ENCODE results near the gene RUNX1. TPM values are rescaled to one million over a fixed set of nuclear protein-coding genes. Genes with fewer than 3 reads are reported as not detected.

The RUNX1 gene
- total and polyA plus RNA-seq, 5 experiments from 2014 or later: 13.1 to 69.0 (median 22.6) TPM

DNA sequence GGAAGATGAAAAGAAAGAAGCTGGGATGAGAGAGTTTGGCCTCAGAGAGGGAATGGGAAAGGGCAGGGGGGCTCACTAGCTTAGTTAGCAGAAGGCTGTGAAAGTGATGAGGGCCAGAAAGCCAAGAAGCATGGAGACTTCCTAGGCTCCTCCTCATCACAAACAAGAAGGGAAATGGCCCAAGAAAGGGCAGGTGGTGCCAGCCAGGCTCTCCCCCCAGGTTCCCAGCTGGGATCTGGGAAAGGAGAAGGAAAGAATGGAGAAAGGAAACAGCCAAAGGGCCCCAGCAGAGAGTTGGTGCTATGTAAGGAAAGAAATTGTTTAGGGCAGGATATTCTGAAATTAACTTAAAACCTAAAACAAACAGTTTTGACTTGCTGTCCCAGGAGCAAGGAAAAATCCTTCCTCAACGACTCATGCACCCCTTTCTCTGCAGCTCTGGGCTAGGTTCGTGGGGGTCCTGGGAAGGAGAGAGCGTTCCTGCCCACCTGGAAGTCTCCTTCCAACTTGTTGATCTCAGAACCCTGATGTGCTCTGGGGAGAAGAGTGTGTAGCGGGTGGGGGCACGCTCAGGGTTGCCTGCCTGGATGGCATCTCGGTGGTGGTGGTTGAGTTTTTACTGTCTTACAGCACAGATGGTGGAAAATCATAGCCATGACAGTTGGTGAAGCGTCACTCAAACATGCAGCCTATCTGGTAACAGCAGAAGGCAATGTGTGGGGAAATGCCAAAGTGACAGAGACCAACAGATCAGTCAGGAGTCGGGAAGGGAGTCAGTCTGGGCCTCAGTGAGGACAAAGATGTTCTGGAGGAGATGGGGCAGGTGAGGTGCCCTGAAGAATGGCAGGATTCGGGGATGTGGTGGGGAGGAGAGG lies 233.0 kb downstream of the RUNX1 start:
- ATAC-seq: no peak
- H3K27me3 Mint-ChIP-seq: no peaks in the 10 kb centered on the region
- H3K9me3 Mint-ChIP-seq: no peaks in the 10 kb centered on the region
- peak overlapping the region in 1 of 10 donors; percentile 10 for H3K4me3 Mint-ChIP-seq
- no peak for DNase-seq
- peaks cover 36 to 60% (median 43%) of the 10 kb centered on the region in 4 donors for H3K4me1 Mint-ChIP-seq
- peaks cover 0 to 71% (median 13%) of the 10 kb centered on the region in 3 donors for H3K36me3 Mint-ChIP-seq
- POLR2A ChIA-PET: interaction anchor here (0.5 kb wide), 1 partner anchor 49 kb away, joined by 4 read pairs; no protein-coding TSS in a partner anchor
- H3K27ac Mint-ChIP-seq: peak overlapping the region in 9 of 10 donors; percentile 16 to 90 (median 76)

DNA sequence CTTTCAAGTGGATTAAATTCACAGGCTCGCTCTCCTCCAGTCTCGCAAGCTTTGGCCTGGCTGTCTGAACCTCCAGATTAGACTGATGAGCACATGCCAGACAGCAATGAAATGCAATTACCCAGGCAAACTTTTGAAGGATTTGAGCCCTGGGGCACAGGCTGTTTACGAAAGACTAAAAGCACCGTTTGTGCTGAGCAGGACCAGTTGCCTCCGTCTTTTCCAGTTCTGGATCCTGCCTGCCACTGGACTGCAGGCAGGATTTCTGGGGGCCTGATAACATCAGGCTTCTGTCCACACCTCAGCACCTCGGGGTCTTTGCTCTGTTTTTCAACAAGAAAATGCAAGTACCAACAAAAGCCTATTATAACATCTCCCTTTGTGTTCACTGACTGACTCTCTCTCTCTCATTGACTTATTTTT lies 234.6 kb downstream of the RUNX1 start:
- POLR2A ChIA-PET: no interaction called here
- Mint-ChIP-seq H3K4me1 (peaks cover 37 to 73% (median 58%) of the 10 kb centered on the region in 4 donors), H3K4me3 (no peak overlapping the region), H3K27ac (peak overlapping the region in 4 of 10 donors; percentile 1 to 90 (median 64)), H3K9me3 (no peaks in the 10 kb centered on the region), H3K36me3 (peaks cover 0 to 67% (median 13%) of the 10 kb centered on the region in 3 donors), H3K27me3 (no peaks in the 10 kb centered on the region)
- ATAC-seq (no peak), DNase-seq (no peak)

DNA sequence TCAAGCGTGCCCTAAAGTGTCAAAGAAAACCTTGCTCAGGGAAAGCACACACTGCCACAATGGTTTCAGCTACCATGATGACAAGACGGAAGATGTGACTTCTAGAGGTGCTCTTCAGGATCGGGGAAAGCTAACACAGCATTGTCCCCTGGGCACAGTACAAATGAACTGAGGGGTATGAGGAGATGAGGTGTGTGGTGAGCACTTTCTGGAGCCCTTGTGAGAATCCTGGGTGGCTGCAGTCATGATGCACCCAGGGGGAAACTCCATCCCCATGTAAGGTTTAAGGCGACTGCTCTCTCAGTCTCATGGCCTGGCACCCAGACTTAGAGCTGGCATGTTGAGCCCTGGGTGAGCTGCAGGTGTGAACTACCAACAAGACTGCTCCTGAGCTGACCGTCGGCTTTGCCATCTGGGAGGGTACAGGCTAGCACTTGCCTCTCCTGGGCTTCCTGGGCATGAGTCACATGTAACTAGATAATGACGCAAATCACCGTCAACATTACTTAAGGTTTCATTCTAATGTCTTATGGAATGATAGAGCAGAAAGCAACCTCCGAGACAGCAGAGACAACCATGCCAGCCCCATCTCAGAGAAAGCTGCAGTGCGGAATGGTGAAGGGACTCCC lies 235.7 kb downstream of the RUNX1 start:
- peak overlapping the region in 3 of 10 donors; percentile 16 to 76 (median 65) for H3K27ac Mint-ChIP-seq
- no peaks in the 10 kb centered on the region for H3K27me3 Mint-ChIP-seq
- DNase-seq (no peak), ATAC-seq (no peak)
- H3K9me3 Mint-ChIP-seq: no peaks in the 10 kb centered on the region
- H3K4me1 Mint-ChIP-seq: peaks cover 41 to 78% (median 70%) of the 10 kb centered on the region in 4 donors
- POLR2A ChIA-PET: no interaction called here
- H3K36me3 Mint-ChIP-seq: peaks cover 0 to 66% (median 19%) of the 10 kb centered on the region in 3 donors
- peak overlapping the region in 1 of 10 donors; percentile 3 for H3K4me3 Mint-ChIP-seq

GRCh38 chr21:34812504-34813265 lies 236.4 kb downstream of the RUNX1 start:
- POLR2A ChIA-PET: no interaction called here
- no peak for DNase-seq
- Mint-ChIP-seq H3K27me3 (no peaks in the 10 kb centered on the region), H3K36me3 (peaks cover 0 to 60% (median 24%) of the 10 kb centered on the region in 3 donors), H3K4me3 (no peak overlapping the region), H3K27ac (peak overlapping the region in 5 of 10 donors; percentile 24 to 78 (median 65)), H3K4me1 (peaks cover 41 to 85% (median 77%) of the 10 kb centered on the region in 4 donors), H3K9me3 (no peaks in the 10 kb centered on the region)
- no peak for ATAC-seq

- POLR2A ChIA-PET: no interaction called here
- no peak for DNase-seq
- no peak for ATAC-seq
Measured at GRCh38 chr21:34811368-34811767, 237.7 kb downstream of the RUNX1 start.

DNA sequence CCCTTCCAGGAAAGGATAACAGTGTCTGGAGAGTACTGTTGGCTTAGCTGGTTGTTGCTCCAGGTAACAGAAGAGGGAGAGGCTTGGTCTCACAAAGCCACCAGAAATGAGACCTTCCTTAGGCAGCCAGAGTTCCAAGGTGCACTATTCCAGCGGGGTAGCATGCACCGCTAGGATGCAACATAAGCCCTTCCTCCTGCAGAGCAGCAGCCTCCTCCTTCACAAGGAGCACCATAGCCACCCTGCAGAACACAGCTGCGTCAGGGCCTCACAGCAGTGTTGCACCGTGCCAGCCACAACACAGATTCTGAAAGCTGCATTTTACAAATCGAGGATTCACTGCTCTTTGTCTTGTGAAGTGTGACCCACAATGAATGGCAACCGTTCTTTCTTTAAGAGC lies 238.3 kb downstream of the RUNX1 start:
- POLR2A ChIA-PET: no interaction called here
- H3K27ac Mint-ChIP-seq: peak overlapping the region in 9 of 10 donors; percentile 9 to 89 (median 76)

More at GRCh38 chr21:34811368-34811767, 237.7 kb downstream of the RUNX1 start:
- Mint-ChIP-seq H3K36me3 (peaks cover 7 to 60% (median 35%) of the 10 kb centered on the region in 3 donors), H3K27me3 (no peaks in the 10 kb centered on the region), H3K27ac (peak overlapping the region in 9 of 10 donors; percentile 25 to 89 (median 78)), H3K4me3 (peak overlapping the region in 6 of 10 donors; percentile 2 to 58 (median 18)), H3K9me3 (peaks cover 0 to 7% (median 0%) of the 10 kb centered on the region in 9 donors), H3K4me1 (peaks cover 39 to 86% (median 80%) of the 10 kb centered on the region in 4 donors)

GRCh38 chr21:34809822-34810221 lies 239.3 kb downstream of the RUNX1 start:
- Mint-ChIP-seq H3K4me3 (peak overlapping the region in 3 of 10 donors; percentile 24 to 68 (median 26)), H3K27me3 (no peaks in the 10 kb centered on the region), H3K36me3 (peaks cover 10 to 51% (median 35%) of the 10 kb centered on the region in 3 donors), H3K4me1 (peaks cover 27 to 87% (median 82%) of the 10 kb centered on the region in 4 donors), H3K27ac (peak overlapping the region in 8 of 10 donors; percentile 50 to 96 (median 88)), H3K9me3 (peaks cover 0 to 7% (median 0%) of the 10 kb centered on the region in 9 donors)
- DNase-seq (no peak), ATAC-seq (no peak)
- POLR2A ChIA-PET: no interaction called here

More for the DNA sequence above, 238.3 kb downstream of the RUNX1 start:
- peaks cover 0 to 7% (median 0%) of the 10 kb centered on the region in 9 donors for H3K9me3 Mint-ChIP-seq
- DNase-seq (no peak), ATAC-seq (no peak)
- peaks cover 34 to 86% (median 79%) of the 10 kb centered on the region in 4 donors for H3K4me1 Mint-ChIP-seq
- peaks cover 10 to 56% (median 35%) of the 10 kb centered on the region in 3 donors for H3K36me3 Mint-ChIP-seq
- peak overlapping the region in 2 of 10 donors; percentile 24 to 57 for H3K4me3 Mint-ChIP-seq
- H3K27me3 Mint-ChIP-seq: no peaks in the 10 kb centered on the region

GRCh38 chr21:34808569-34809204 lies 240.4 kb downstream of the RUNX1 start:
- peaks cover 0 to 7% (median 0%) of the 10 kb centered on the region in 9 donors for H3K9me3 Mint-ChIP-seq
- H3K4me3 Mint-ChIP-seq: peak overlapping the region in 8 of 10 donors; percentile 4 to 68 (median 40)
- peaks cover 14 to 50% (median 33%) of the 10 kb centered on the region in 3 donors for H3K36me3 Mint-ChIP-seq
- DNase-seq (no peak), ATAC-seq (no peak)
- H3K27me3 Mint-ChIP-seq: no peaks in the 10 kb centered on the region
- peaks cover 24 to 88% (median 82%) of the 10 kb centered on the region in 4 donors for H3K4me1 Mint-ChIP-seq
- POLR2A ChIA-PET: no interaction called here
- H3K27ac Mint-ChIP-seq: peak overlapping the region; percentile 67 to 96 (median 88)

DNA sequence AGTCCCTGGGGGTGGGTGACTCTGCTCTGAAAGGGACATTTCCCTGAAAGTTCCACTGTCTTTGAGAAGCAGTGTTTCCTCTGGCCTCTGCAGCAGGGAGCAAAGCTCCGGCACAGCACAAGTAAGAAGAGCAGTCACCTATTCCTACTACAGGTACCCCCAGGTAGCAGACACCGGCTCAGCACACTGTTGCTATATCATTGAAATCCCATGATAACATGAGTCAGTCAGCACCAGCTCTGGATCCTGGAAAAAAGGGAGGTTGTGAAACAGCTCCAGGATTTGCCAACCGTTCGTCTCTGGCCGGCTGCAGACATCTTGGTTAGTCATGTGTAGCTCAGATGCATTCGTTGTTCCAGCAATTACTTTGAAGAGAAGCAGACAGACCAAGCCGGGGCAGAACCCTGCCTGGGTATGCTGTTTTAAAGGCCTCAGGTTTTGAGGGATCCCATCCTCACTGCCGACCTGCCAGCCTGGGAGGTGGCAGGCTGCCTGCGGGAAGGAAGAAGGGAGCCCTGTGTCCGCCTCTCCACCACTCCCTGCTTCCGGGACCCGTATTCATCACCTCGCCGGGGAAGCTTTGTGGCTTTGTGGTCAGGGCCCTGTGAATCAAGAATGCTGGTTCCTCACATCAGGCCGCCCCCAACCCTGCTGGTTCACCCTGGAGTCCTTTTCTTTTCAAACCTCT lies 241.1 kb downstream of the RUNX1 start:
- peak overlapping the region in 7 of 10 donors; percentile 14 to 68 (median 48) for H3K4me3 Mint-ChIP-seq
- peaks cover 0 to 7% (median 0%) of the 10 kb centered on the region in 9 donors for H3K9me3 Mint-ChIP-seq
- POLR2A ChIA-PET: no interaction called here
- DNase-seq: peak in 5 of 10 donors; percentile 6 to 33 (median 11)
- H3K27me3 Mint-ChIP-seq: no peaks in the 10 kb centered on the region
- H3K4me1 Mint-ChIP-seq: peaks cover 21 to 87% (median 76%) of the 10 kb centered on the region in 4 donors
- peaks cover 14 to 53% (median 34%) of the 10 kb centered on the region in 3 donors for H3K36me3 Mint-ChIP-seq
- H3K27ac Mint-ChIP-seq: peak overlapping the region; percentile 51 to 96 (median 87)
- peak; percentile 33 to 35 for ATAC-seq

DNA sequence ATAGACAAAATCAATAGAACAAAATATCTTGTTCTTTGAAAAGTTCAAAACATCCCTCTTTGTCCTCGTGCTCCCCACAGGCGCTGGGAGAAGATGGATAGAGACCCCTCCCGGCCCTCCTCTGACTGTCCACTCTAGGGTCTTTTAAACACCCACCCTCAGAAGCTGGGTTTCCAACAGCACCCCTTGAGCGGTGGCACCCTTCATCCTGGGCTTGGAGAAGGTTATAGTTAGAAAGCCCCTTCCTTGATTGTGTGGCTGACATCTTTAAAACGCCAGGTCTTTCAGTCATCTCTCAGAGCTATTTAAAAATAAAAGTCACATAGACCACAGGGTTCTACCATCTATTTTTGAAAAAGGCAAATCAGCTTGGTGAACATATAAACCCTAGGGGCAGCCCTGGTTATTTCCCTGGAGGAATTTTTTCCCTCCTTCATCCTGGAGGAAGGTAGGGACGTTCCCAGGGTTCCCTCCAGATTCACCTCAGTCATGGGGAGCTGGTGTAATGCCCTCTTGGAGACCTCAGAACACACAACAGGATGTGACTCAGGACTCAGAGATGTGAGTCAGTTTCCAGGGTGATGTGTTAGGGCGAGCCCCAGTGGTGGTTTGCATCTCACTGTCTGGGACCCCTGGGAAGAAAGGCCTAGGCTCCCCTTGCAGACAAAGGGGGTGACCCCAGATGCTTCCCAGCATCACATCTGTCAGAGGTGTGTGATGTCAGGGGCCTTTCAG lies 241.8 kb downstream of the RUNX1 start:
- peaks cover 14 to 55% (median 34%) of the 10 kb centered on the region in 3 donors for H3K36me3 Mint-ChIP-seq
- peaks cover 0 to 7% (median 0%) of the 10 kb centered on the region in 9 donors for H3K9me3 Mint-ChIP-seq
- peak overlapping the region in 6 of 10 donors; percentile 1 to 68 (median 40) for H3K4me3 Mint-ChIP-seq

More for the DNA sequence above, 241.8 kb downstream of the RUNX1 start:
- Mint-ChIP-seq H3K27ac (peak overlapping the region; percentile 51 to 96 (median 88)), H3K27me3 (no peaks in the 10 kb centered on the region), H3K4me1 (peaks cover 16 to 86% (median 72%) of the 10 kb centered on the region in 4 donors)
- ATAC-seq (peak; percentile 74 to 77), DNase-seq (peak in 4 of 10 donors; percentile 5 to 52 (median 15))
- POLR2A ChIA-PET: no interaction called here

Data from naive thymus-derived CD8-positive, alpha-beta T cell (primary cell).